ENCODE data around the gene MLPH.

The MLPH gene

GRCh38 chr2:237501892-237502513, 15.0 kb downstream of the MLPH start:
- no peak for DNase-seq

DNA sequence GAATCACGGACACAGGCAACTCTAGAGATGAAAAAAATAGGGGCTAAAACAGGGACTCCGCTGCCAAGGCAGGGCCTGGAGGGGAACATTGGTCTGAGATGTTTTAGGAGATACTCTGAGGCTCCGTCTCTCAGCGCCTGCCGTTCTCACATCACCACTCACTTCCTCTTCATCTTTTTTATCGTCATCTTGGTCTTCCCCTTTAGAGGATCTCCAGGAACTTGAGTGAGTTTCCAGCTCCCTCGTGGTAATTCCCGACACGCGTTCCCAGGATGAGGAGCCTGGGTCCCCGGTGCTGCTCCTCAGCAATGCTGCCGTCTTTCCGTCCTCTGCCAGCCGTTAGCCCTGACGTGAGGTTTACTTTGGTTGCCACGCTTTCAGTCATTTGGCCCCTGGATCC, 16.1 kb downstream of the MLPH start:
- no peak for DNase-seq

- no peak for DNase-seq
Observed at GRCh38 chr2:237505188-237505939, 18.3 kb downstream of the MLPH start.

DNA sequence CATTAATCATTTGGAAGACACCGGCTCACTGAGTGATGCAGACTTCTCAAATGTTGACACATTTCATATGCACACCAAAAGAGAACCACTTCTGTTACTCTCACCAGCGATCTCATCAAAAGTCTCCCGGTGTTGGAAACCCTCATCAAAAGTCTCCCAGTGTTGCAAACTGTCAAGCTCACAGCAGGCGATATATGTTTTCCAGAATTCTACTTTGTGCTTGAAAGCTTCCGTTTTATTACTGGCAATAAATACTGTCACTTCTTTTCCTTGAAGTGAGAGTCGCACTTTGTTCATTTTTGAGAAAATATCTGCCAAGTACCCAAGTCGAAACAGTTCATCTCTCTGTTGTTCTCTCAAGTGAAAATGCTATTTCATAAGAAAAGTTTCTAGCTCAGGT, 20.5 kb downstream of the MLPH start:
- DNase-seq = no peak

- DNase-seq = no peak
Observed at GRCh38 chr2:237508361-237508760, 21.3 kb downstream of the MLPH start.

DNA sequence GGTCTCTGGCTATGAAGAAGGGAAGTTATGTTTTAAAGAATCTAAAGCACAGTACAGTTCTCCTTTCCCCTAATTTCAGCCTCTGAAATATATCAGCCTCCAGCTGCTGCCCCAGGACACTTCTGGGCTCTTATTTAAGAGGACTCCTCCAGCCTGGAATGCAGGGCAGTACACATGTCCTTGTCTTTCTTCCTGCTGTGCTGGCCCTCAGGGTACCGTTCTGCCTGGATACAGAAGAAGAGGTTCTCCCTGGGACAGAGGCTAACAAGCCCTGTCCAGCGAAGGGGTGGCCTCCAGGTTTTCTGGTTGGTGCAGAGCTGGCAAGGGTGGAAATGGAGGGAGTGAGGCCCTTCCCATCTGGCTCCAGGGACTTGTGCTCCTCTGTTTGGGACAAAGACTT, 22.1 kb downstream of the MLPH start:
- no peak for DNase-seq

- no peak for DNase-seq
Observed at GRCh38 chr2:237509905-237510304, 22.9 kb downstream of the MLPH start.

- no peak for DNase-seq
Observed at GRCh38 chr2:237510502-237511217, 23.6 kb downstream of the MLPH start.

DNA sequence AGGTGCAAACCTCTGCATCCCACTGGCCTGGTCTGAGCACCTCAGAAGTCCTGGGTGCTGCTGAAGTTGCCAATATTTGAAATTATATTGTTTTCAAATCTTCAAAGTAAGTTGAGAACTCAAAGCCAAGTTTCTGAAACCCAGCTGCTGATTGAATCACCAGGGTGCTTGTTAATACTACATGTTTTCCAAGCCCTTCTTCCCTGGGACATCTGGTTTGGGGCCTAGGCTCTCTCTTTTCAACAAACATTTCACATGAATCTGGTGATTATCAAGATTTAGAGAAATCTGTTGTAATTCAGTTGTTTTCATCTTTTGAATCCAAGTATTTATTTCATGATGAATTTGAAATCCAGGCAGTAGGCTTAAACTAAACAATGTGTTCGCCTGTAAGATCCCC, 24.4 kb downstream of the MLPH start:
- no peak for DNase-seq

- DNase-seq = no peak
Observed at GRCh38 chr2:237511885-237512405, 24.9 kb downstream of the MLPH start.

GRCh38 chr2:237512774-237513466, 25.9 kb downstream of the MLPH start:
- DNase-seq = peak; percentile 58

DNA sequence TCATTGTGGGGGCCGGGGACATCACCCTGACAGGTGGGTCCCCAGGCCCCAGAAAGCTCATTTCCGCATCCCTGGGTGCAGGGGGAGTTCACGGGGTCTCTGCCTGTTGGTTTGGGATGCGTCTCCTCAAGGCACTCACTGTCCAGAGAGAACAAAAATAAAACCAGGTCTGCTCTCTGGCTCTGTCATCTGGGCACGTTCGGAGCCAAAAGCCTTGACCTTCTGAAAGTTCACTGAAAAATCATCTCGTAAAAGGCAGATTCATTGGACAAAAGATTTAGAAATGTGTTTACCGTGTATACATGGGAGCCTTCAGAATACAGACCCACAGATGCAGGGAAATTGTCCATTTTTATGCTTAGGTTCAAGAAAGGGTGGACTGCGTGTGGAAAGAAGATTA, 26.6 kb downstream of the MLPH start:
- no peak for DNase-seq

DNA sequence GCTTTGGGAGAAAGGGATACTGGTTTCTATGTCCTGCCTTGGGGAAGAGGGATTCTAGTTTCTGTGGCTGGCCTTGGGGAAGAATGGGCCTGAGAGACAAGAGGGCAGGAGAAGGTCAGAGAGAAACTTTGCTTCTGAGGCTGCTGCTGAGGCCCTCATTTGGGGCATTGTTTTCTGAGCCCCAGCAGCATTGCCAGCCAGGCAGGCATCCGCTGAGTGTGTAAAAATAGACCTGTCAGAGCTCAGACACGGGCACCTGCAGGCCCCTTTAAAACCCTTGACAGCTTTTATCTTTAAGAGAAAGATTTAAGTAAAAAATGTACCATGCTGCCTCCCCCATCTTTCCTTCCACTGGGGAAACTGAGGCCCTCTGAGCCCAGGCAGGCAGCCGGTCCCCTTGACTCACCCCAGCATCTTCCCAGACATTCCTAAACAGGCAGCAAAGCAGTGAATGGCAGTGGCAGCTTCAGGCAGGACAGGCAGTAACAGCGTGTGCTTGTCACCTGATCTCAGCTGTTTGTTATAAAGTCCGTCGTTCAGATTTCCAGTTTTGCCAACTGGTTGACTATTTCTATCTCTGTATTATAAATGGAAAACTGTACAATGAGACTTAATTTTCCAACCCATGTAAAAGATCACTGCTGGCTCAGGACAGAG, 27.6 kb downstream of the MLPH start:
- DNase-seq = no peak

DNA sequence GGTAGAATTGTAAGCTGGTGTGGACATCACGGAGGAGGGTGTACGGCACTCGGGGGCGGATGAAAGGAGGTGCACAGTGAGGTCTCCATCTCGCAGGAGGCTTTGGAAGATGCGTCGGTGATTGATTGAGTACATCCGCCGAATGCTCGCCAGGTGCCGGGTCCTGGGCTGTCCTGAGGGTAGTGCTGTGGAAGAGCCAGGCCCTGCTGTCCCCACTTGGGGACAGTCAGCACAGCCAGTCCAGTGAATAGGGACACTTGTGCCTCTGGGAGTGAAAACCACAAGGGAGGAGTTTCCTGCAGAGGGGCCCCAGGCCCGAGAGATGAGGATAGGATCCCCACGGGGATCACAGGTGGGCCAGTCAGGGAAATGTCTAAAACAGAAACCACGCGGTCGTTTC, 28.1 kb downstream of the MLPH start:
- no peak for DNase-seq

- DNase-seq = no peak
Observed at GRCh38 chr2:237515621-237516275, 28.7 kb downstream of the MLPH start.

DNA sequence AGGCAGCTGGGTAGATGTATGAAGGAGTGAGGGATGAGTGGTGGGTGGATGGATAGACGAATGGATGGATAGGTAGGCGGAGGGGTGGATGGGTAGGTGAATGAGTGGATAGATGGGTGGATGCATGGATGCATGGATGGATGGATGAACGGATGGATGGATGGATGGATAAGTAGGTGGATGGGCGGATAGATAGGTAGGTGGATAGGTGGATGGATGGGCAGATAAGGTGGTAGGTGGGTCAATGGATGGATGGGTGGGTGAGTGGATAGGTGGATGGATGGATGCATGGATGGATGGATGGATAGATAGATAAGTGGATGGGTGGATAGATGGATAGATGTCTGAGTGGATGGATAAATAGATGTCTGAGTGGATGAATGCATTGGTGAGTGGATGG, 30.1 kb downstream of the MLPH start:
- no peak for DNase-seq

- no peak for DNase-seq
Observed at GRCh38 chr2:237517990-237518389, 30.9 kb downstream of the MLPH start.

DNA sequence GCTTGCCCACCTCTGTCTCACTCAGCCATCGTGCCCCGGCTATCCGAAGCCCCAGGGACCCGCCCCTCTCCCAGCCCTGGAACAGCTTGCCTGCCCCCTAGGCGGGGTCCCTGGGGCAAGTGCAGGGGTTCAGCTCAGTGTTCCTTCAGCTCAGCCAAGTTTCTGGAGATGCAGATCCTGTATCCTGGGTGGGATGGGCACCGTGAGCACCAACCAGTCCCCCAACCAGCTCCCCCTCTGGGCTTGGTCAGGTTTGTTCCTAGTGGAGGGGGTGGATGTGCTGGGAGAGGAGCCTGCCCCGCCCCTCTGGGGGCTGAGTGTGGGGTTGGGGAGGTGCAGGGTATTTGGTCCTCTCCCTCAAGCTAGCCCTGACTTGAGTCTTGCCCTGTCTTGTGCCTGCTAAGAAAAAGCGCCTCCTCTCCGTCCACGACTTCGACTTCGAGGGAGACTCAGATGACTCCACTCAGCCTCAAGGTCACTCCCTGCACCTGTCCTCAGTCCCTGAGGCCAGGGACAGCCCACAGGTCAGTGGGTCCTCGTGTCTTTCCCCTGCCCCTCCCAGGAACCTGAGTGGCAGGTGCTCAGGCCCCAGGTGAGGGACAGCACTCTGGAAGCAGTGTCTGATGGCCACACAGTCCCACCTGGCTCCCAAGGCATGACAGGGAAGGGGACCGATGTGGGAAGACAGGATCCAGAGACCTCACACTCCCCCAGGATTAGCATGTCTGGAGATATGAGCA, 32.6 kb downstream of the MLPH start:
- no peak for DNase-seq

- DNase-seq = no peak
Observed at GRCh38 chr2:237520290-237520689, 33.2 kb downstream of the MLPH start.

GRCh38 chr2:237524631-237525030, 37.6 kb downstream of the MLPH start:
- DNase-seq = no peak

GRCh38 chr2:237525559-237526157, 38.6 kb downstream of the MLPH start:
- no peak for DNase-seq
